Lung (tissue), 12 donors: ENCODE measurements around the gene ZHX3. TPM values are rescaled to one million over a fixed set of nuclear protein-coding genes. Genes with fewer than 3 reads are reported as not detected.
A peak's percentile ranks its signal among the peaks of the same experiment; 100 is the strongest.
"Not testable (repeated sequence)": the region's sequence is repeated elsewhere in the genome, so short reads cannot be mapped to it uniquely, and the experiment has no call there.

Experiments
- ATAC-seq: fragments of 200-7000 bp; cut with Tn5 transposase; one replicate; pipeline ENCODE4 v1.9.1; 2020; ENCODE audit warnings: moderate number of reproducible peaks; ENCODE audit not compliant: insufficient read depth, low FRiP score
- DNase-seq, 3 donors: peaks; one replicate each; pipeline ENCODE4 v3.0.0-alpha.2; 2013 to 2017
- H3K27ac ChIP-seq, 2 donors: one replicate each; pipeline ENCODE4 v1.5.1; 2013; ENCODE audit warnings: mild to moderate bottlenecking in 2 of 2, moderate library complexity in 2 of 2, control low read depth in 1 of 2, inconsistent platforms in 1 of 2, low read depth in 1 of 2, low read length in 1 of 2
- H3K27me3 ChIP-seq, 3 donors: one replicate each; pipeline ENCODE4 v1.5.1; 2013; ENCODE audit warnings: low read length in 2 of 3; ENCODE audit not compliant: control insufficient read depth in 3 of 3, insufficient read depth in 3 of 3
- H3K36me3 ChIP-seq, 4 donors: one replicate each; pipeline ENCODE4 v1.5.1; 2013; ENCODE audit warnings: low read length in 4 of 4, mild to moderate bottlenecking in 1 of 4, moderate library complexity in 1 of 4; ENCODE audit not compliant: control insufficient read depth in 4 of 4, insufficient read depth in 4 of 4
- H3K4me1 ChIP-seq, 5 donors: one replicate each; pipeline ENCODE4 v1.5.1; 2013; ENCODE audit warnings: low read length in 5 of 5, mild to moderate bottlenecking in 2 of 5, moderate library complexity in 1 of 5; ENCODE audit not compliant: control insufficient read depth in 5 of 5, insufficient read depth in 5 of 5
- H3K4me3 ChIP-seq: one replicate; pipeline ENCODE4 v1.5.1; 2013; ENCODE audit warnings: mild to moderate bottlenecking, control low read depth, moderate library complexity
- H3K9ac ChIP-seq, 2 donors: one replicate each; pipeline ENCODE4 v1.5.1; 2013; ENCODE audit warnings: low read length in 2 of 2, control low read depth in 1 of 2; ENCODE audit not compliant: insufficient read depth in 1 of 2
- H3K9me3 ChIP-seq, 4 donors: one replicate each; pipeline ENCODE4 v1.5.1; 2013; ENCODE audit warnings: low read length in 3 of 4, mild to moderate bottlenecking in 1 of 4, moderate library complexity in 1 of 4; ENCODE audit not compliant: control insufficient read depth in 4 of 4, insufficient read depth in 3 of 4
- CTCF ChIP-seq: IDR thresholded peaks from 2 replicates; pipeline ENCODE4 v1.5.1; 2012; ENCODE audit warnings: mild to moderate bottlenecking; ENCODE audit errors: control extremely low read depth, extremely low read depth
- WGBS, 2 donors: extraction: QIAGEN DNeasy Blood & Tissue Kit; methylation state at CpG; one replicate each; pipeline ENCODE4 v1.1.7; 2013; 5-methylcytosine and 5-hydroxymethylcytosine counted together
- polyA plus RNA-seq, 2 donors: library from polyadenylated mRNA; stranded (reverse); fragments of 200-250 nt; gene quantifications; one replicate each; pipeline ENCODE4 v1.2.1, GENCODE V29; 2013
- total RNA-seq, 2 donors: library from RNA; depleted of rRNA in 1 of 2; stranded (reverse); fragments of >200 nt in 1 of 2; gene quantifications; one replicate each; pipeline ENCODE4 v1.2.1, GENCODE V29; 2014 to 2021
- donor health status: control.
- donor health status: control.
- donor health status: Bipolar disorder and iron deficiency.
- donor health status: healthy.
- donor health status: DM: yes; HTN: yes; CAD: no.

ZHX3 gene
- total and polyA plus RNA-seq, 4 donors = 8.3 to 48.2 (median 18.0) TPM

- Histone ChIP-seq H3K9me3 (no peaks in the 10 kb centered on the region), H3K4me1 (peaks cover 0 to 37% (median 20%) of the 10 kb centered on the region in 5 donors), H3K36me3 (peaks cover 0 to 2% (median 0%) of the 10 kb centered on the region in 4 donors), H3K9ac (no peak overlapping the region), H3K4me3 (no peak overlapping the region), H3K27ac (peak overlapping the region; percentile 66 to 77), H3K27me3 (no peaks in the 10 kb centered on the region)
- no peak for TF ChIP-seq CTCF
- DNase-seq = peak in 1 of 3 donors; percentile 9
- ATAC-seq = no peak
- 48 to 54% methylated on average over 2 of the region's 2 CpGs for WGBS, 2 donors
Observed at GRCh38 chr20:41245086-41245707, 72.3 kb downstream of the ZHX3 start.

GRCh38 chr20:41242807-41243206, 74.7 kb downstream of the ZHX3 start:
- no peak overlapping the region for H3K4me3 ChIP-seq
- H3K9ac ChIP-seq = no peak overlapping the region
- no peak overlapping the region for H3K27ac ChIP-seq
- 58 to 65% methylated on average over 2 of the region's 2 CpGs for whole genome bisulfite sequencing, 2 donors
- no peak for TF ChIP-seq CTCF
- H3K27me3 ChIP-seq = no peaks in the 10 kb centered on the region
- no peak for ATAC-seq
- H3K36me3 ChIP-seq = peaks cover 0 to 2% (median 0%) of the 10 kb centered on the region in 4 donors
- H3K9me3 ChIP-seq = peaks cover 0 to 2% (median 0%) of the 10 kb centered on the region in 4 donors
- DNase-seq = no peak
- H3K4me1 ChIP-seq = peaks cover 0 to 28% (median 5%) of the 10 kb centered on the region in 5 donors

GRCh38 chr20:41242352-41242751, 75.2 kb downstream of the ZHX3 start:
- peaks cover 0 to 23% (median under 1%) of the 10 kb centered on the region in 5 donors for H3K4me1 ChIP-seq
- 69 to 81% methylated on average over 1 of the region's 1 CpG for WGBS, 2 donors
- H3K9me3 ChIP-seq = peaks cover 0 to 2% (median 0%) of the 10 kb centered on the region in 4 donors

GRCh38 chr20:41237233-41237632, 80.3 kb downstream of the ZHX3 start:
- DNase-seq, ATAC-seq, H3K9ac ChIP-seq, H3K27me3 ChIP-seq, H3K9me3 ChIP-seq, H3K4me3 ChIP-seq, H3K36me3 ChIP-seq, H3K27ac ChIP-seq: not testable (repeated sequence)
- H3K4me1 ChIP-seq = peaks cover 0 to 22% (median 4%) of the 10 kb centered on the region in 5 donors
- WGBS, 2 donors = 90 to 100% methylated on average over 1 to 2 of the region's 3 CpGs

More at GRCh38 chr20:41242352-41242751, 75.2 kb downstream of the ZHX3 start:
- Histone ChIP-seq H3K9ac (no peak overlapping the region), H3K27me3 (no peaks in the 10 kb centered on the region), H3K27ac (no peak overlapping the region), H3K36me3 (peaks cover 0 to 2% (median 0%) of the 10 kb centered on the region in 4 donors), H3K4me3 (no peak overlapping the region)
- DNase-seq (no peak), ATAC-seq (no peak)
- no peak for TF ChIP-seq CTCF

- H3K9me3 ChIP-seq, H3K27me3 ChIP-seq, DNase-seq, ATAC-seq, H3K4me3 ChIP-seq, H3K27ac ChIP-seq, H3K36me3 ChIP-seq, H3K9ac ChIP-seq: not testable (repeated sequence)
- 88 to 100% methylated on average over 1 of the region's 1 CpG for WGBS, 2 donors
- peaks cover 0 to 26% (median 4%) of the 10 kb centered on the region in 5 donors for H3K4me1 ChIP-seq
Observed at GRCh38 chr20:41236818-41237217, 80.7 kb downstream of the ZHX3 start.
